ENCODE results near the gene SHOX. TPM values are rescaled to one million over a fixed set of nuclear protein-coding genes. Genes with fewer than 3 reads are reported as not detected.

The SHOX gene
- total RNA-seq, 1 experiment from 2014 or later, result not detected

DNA sequence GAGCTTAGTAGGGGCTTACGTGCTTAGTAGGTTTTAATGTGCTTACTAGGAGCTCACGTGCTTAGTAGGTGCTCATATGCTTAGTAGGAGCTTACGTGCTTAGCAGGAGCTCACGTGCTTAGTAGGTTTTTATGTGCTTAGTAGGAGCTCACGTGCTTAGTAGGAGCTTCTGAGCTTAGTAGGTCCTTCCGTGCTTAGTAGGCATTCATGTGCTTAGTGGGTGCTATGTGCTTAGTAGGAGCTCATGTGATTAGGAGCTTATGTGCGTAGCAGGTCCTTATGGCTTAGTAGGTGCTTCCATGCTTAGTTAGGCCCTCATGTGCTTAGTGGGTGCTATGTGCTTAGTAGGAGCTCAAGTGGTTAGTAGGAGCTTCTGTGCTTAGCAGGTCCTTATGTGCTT lies 59.4 kb downstream of the SHOX start:
- no peak overlapping the region for H3K4me3 ChIP-seq
- H3K4me1 ChIP-seq, result no peaks in the 10 kb centered on the region
- H3K27me3 ChIP-seq, result no peaks in the 10 kb centered on the region
- H3K27ac ChIP-seq, result no peak overlapping the region
- no peak for DNase-seq
- H3K9me3 ChIP-seq (replicated peaks), result no peaks in the 10 kb centered on the region
- H3K36me3 ChIP-seq, result no peaks in the 10 kb centered on the region

DNA sequence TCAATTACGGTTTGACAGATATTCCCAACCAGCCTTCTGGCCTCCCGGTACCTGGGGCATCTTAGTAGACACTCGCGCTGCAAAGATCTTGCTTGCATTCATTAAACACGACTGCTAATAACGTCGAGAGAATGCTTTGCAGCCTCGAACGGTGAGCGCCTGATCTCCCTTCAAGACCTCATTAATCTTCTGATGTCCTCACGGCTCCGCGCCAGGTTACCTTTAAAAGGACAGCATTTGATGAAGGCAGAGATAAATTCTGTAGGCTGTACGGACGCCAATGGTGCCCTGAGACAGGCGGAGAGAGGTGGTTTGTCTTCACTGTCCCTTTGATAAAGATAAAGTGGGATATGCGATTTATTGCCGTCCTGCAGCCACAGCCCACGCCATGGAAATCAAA lies 64.2 kb downstream of the SHOX start:
- Histone ChIP-seq H3K9me3 (replicated peaks) (no peaks in the 10 kb centered on the region), H3K27me3 (no peaks in the 10 kb centered on the region)

DNA sequence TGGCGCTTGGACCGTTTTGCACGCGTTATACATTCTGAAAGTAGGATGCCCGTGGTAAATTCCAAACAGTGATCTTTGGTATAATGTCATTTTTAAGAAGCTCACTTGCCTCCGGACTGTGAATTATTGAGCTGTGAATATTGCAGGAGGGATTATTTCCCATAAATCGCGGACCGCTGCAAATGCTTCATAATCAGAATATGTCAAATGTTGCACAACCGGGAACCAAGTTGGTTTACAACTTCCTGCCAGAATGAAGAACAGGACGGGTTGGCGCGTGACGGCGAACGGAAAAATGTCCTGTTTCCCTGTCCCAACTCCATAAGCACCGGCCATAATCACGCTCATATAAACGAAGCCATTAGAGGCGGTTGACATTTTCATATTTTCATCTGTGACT lies 67.6 kb downstream of the SHOX start:
- Histone ChIP-seq H3K9me3 (replicated peaks) (no peaks in the 10 kb centered on the region), H3K36me3 (no peaks in the 10 kb centered on the region), H3K27ac (no peak overlapping the region), H3K27me3 (no peaks in the 10 kb centered on the region), H3K4me3 (no peak overlapping the region), H3K4me1 (no peaks in the 10 kb centered on the region)
- no peak for DNase-seq

More for the DNA sequence above, 64.2 kb downstream of the SHOX start:
- H3K4me3 ChIP-seq, result no peak overlapping the region
- H3K4me1 ChIP-seq, result no peaks in the 10 kb centered on the region
- no peak overlapping the region for H3K27ac ChIP-seq
- no peak for DNase-seq
- no peaks in the 10 kb centered on the region for H3K36me3 ChIP-seq

DNA sequence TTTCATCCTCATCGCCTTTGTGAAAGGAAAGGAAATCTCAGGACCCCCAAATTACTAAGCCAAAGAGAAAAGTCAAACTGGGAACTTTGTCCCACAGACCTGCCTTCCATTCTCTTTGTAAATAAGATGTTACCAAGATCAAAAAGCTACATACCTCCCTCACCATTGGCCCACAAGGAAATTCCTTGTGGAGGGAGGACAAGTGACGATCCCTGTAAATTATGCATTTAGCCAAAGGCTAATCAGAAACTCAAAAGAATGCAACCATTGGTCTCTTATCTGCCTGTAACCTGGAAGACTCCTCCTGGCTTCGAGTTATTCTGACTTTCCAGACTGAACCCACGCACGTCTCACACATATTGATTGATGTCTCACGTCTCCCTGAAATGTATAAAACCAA lies 70.3 kb downstream of the SHOX start:
- H3K27ac ChIP-seq, result no peak overlapping the region

DNA sequence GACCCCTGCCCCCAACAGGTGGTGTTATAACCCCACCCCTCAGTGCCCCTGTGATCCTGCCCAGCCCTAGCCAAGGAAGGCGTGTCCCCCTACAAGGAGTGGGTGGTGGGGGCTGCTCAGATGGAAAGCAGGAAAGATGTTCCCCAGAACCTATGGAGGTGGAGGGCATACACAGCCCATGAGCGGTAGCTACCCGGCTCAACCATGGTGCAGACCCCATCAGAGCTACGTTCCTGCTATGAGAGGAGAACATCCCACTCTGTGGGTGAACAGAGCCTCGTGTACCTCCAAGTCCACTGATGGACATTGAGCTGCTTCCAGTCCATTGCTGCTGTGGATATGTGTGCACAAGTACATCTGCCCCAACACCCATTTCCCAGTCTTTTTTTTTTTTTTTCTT lies 71.1 kb downstream of the SHOX start:
- Histone ChIP-seq H3K9me3 (replicated peaks) (no peaks in the 10 kb centered on the region), H3K4me1 (no peaks in the 10 kb centered on the region), H3K4me3 (no peak overlapping the region), H3K27ac (no peak overlapping the region), H3K36me3 (no peaks in the 10 kb centered on the region), H3K27me3 (no peaks in the 10 kb centered on the region)
- DNase-seq, result no peak

More for the DNA sequence above, 70.3 kb downstream of the SHOX start:
- H3K4me1 ChIP-seq, result no peaks in the 10 kb centered on the region
- no peaks in the 10 kb centered on the region for H3K36me3 ChIP-seq
- H3K9me3 ChIP-seq (replicated peaks), result no peaks in the 10 kb centered on the region
- no peak overlapping the region for H3K4me3 ChIP-seq
- no peak for DNase-seq
- H3K27me3 ChIP-seq, result no peaks in the 10 kb centered on the region

DNA sequence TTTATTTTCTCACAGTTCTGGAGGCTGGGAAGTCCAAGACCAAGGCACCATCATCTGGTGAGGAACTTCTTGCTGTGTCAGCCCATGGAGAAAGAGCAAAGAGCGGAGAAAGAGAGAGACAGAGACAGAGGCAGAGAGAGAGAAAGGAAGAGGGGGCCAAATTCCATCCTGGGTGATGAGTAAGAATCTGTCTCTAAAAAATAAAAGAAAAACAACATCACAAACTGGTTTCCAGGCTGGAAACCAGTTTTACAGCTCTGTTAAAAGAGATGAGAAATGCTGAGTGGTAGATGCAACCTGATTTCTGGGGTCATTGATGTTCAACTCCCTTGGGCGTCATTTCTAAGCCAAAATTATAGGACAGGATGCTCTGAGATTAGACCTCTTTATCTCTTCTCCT lies 72.9 kb downstream of the SHOX start:
- Histone ChIP-seq H3K27me3 (no peaks in the 10 kb centered on the region), H3K36me3 (no peaks in the 10 kb centered on the region), H3K4me1 (no peaks in the 10 kb centered on the region), H3K27ac (no peak overlapping the region), H3K4me3 (no peak overlapping the region), H3K9me3 (replicated peaks) (no peaks in the 10 kb centered on the region)
- no peak for DNase-seq

DNA sequence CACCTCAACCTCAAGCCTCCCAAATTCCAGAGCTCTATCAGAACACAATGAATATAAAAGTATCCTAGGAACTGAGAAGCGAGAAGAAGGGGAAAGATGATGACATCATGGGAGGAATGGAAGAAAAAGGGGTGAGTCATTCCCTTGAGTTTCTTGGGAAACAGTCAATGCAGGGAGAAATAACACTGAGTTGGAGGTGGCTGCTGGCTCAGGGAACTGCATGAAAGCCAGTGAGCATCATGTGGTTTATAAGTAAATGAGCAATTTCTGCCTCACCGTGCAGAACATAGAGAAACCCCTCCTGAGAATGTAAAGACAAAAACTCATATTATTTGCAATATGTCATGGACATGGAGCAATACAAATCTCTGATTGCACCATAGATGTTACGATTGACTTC lies 73.3 kb downstream of the SHOX start:
- no peak overlapping the region for H3K4me3 ChIP-seq
- no peaks in the 10 kb centered on the region for H3K36me3 ChIP-seq
- no peaks in the 10 kb centered on the region for H3K27me3 ChIP-seq
- no peak for DNase-seq
- no peak overlapping the region for H3K27ac ChIP-seq
- no peaks in the 10 kb centered on the region for H3K9me3 ChIP-seq (replicated peaks)
- H3K4me1 ChIP-seq, result no peaks in the 10 kb centered on the region

Other genes with a start within 250 kb of the SHOX start
- gene PPP2R3B, start 243.9 kb upstream of the SHOX start, total RNA-seq (2014; rRNA removed; shearing (Covaris generic)), result 29.2 and 29.8 TPM in 2 replicates